ENCODE measurements around the gene PINLYP.
"Not testable (repeated sequence)": the region's sequence is repeated elsewhere in the genome, so short reads cannot be mapped to it uniquely, and the experiment has no call there.

PINLYP gene

GRCh38 chr19:43595999-43596841 is 20.6 kb downstream of the PINLYP start, which contains the start of the genes IRGQ and ZNF576:
TSS of gene IRGQ (minus strand) at chr19:43596134. CDS start at chr19:43595338, 796 bp downstream.
TSS of gene ZNF576 (plus strand) at chr19:43596595. CDS start at chr19:43597109, 514 bp downstream.
- peaks cover 20 to 35% of the 10 kb centered on the region in 2 donors for H3K36me3 ChIP-seq (ENCODE audit: control insufficient read depth in 2 of 2, insufficient read depth in 2 of 2, low read length in 2 of 2)
- H3K9ac ChIP-seq (ENCODE audit: low read length in 2 of 2) = peak within 1 kb of the TSS; percentile 98 to 99
- peak within 1 kb of the TSS; percentile 92 to 94 for H3K4me3 ChIP-seq (ENCODE audit: low read length in 2 of 2)

GRCh38 chr19:43596842-43597461 is 21.4 kb downstream of the PINLYP start:
- Histone ChIP-seq H3K27me3 (ENCODE audit: control insufficient read depth in 1 of 2, insufficient read depth in 2 of 2, low read length in 2 of 2) (no peaks in the 10 kb centered on the region), H3K4me1 (ENCODE audit: control insufficient read depth, insufficient read depth, low read length) (peaks cover 44% of the 10 kb centered on the region), H3K36me3 (ENCODE audit: control insufficient read depth in 2 of 2, insufficient read depth in 2 of 2, low read length in 2 of 2) (peaks cover 24 to 39% of the 10 kb centered on the region in 2 donors), H3K27ac (ENCODE audit: low read length) (peak overlapping the region; percentile 99), H3K9me3 (ENCODE audit: control insufficient read depth in 2 of 2, low read length in 2 of 2) (no peaks in the 10 kb centered on the region), H3K9ac (ENCODE audit: low read length in 2 of 2) (peak overlapping the region; percentile 98 to 99), H3K4me3 (ENCODE audit: low read length in 2 of 2) (peak overlapping the region; percentile 92 to 94)

More at GRCh38 chr19:43595999-43596841, 20.6 kb downstream of the PINLYP start, which contains the start of the genes IRGQ and ZNF576:
- H3K27me3 ChIP-seq (ENCODE audit: control insufficient read depth in 1 of 2, insufficient read depth in 2 of 2, low read length in 2 of 2) = no peaks in the 10 kb centered on the region
- H3K27ac ChIP-seq (ENCODE audit: low read length) = peak within 1 kb of the TSS; percentile 99
- no peaks in the 10 kb centered on the region for H3K9me3 ChIP-seq (ENCODE audit: control insufficient read depth in 2 of 2, low read length in 2 of 2)
- peaks cover 44% of the 10 kb centered on the region for H3K4me1 ChIP-seq (ENCODE audit: control insufficient read depth, insufficient read depth, low read length)

GRCh38 chr19:43597876-43598275 is 22.3 kb downstream of the PINLYP start:
- peaks cover 21 to 37% of the 10 kb centered on the region in 2 donors for H3K36me3 ChIP-seq (ENCODE audit: control insufficient read depth in 2 of 2, insufficient read depth in 2 of 2, low read length in 2 of 2)
- peaks cover 44% of the 10 kb centered on the region for H3K4me1 ChIP-seq (ENCODE audit: control insufficient read depth, insufficient read depth, low read length)
- peak overlapping the region; percentile 42 to 98 for H3K9ac ChIP-seq (ENCODE audit: low read length in 2 of 2)
- H3K4me3 ChIP-seq (ENCODE audit: low read length in 2 of 2) = peak overlapping the region in 1 of 2 donors; percentile 92
- peak overlapping the region; percentile 99 for H3K27ac ChIP-seq (ENCODE audit: low read length)
- H3K27me3 ChIP-seq (ENCODE audit: control insufficient read depth in 1 of 2, insufficient read depth in 2 of 2, low read length in 2 of 2) = no peaks in the 10 kb centered on the region
- no peaks in the 10 kb centered on the region for H3K9me3 ChIP-seq (ENCODE audit: control insufficient read depth in 2 of 2, low read length in 2 of 2)

- Histone ChIP-seq H3K4me3 (ENCODE audit: low read length in 2 of 2) (no peak overlapping the region), H3K36me3 (ENCODE audit: control insufficient read depth in 2 of 2, insufficient read depth in 2 of 2, low read length in 2 of 2) (peaks cover 17 to 30% of the 10 kb centered on the region in 2 donors), H3K27me3 (ENCODE audit: control insufficient read depth in 1 of 2, insufficient read depth in 2 of 2, low read length in 2 of 2) (no peaks in the 10 kb centered on the region), H3K9ac (ENCODE audit: low read length in 2 of 2) (no peak overlapping the region), H3K27ac (ENCODE audit: low read length) (no peak overlapping the region), H3K9me3 (ENCODE audit: control insufficient read depth in 2 of 2, low read length in 2 of 2) (no peaks in the 10 kb centered on the region), H3K4me1 (ENCODE audit: control insufficient read depth, insufficient read depth, low read length) (peaks cover 39% of the 10 kb centered on the region)
Observed at GRCh38 chr19:43598445-43599240, 23.0 kb downstream of the PINLYP start.

- Histone ChIP-seq H3K27ac (ENCODE audit: low read length) (no peak overlapping the region), H3K9ac (ENCODE audit: low read length in 2 of 2) (no peak overlapping the region), H3K27me3 (ENCODE audit: control insufficient read depth in 1 of 2, insufficient read depth in 2 of 2, low read length in 2 of 2) (no peaks in the 10 kb centered on the region), H3K9me3 (ENCODE audit: control insufficient read depth in 2 of 2, low read length in 2 of 2) (no peaks in the 10 kb centered on the region), H3K4me1 (ENCODE audit: control insufficient read depth, insufficient read depth, low read length) (peaks cover 28% of the 10 kb centered on the region), H3K36me3 (ENCODE audit: control insufficient read depth in 2 of 2, insufficient read depth in 2 of 2, low read length in 2 of 2) (peaks cover 13 to 30% of the 10 kb centered on the region in 2 donors), H3K4me3 (ENCODE audit: low read length in 2 of 2) (no peak overlapping the region)
Observed at GRCh38 chr19:43599635-43600295, 24.2 kb downstream of the PINLYP start.

- not testable (repeated sequence) for H3K27me3 ChIP-seq (ENCODE audit: control insufficient read depth in 1 of 2, insufficient read depth in 2 of 2, low read length in 2 of 2); H3K9ac ChIP-seq (ENCODE audit: low read length in 2 of 2); H3K4me3 ChIP-seq (ENCODE audit: low read length in 2 of 2); H3K27ac ChIP-seq (ENCODE audit: low read length); H3K9me3 ChIP-seq (ENCODE audit: control insufficient read depth in 2 of 2, low read length in 2 of 2)
- Histone ChIP-seq H3K4me1 (ENCODE audit: control insufficient read depth, insufficient read depth, low read length) (peaks cover 23% of the 10 kb centered on the region), H3K36me3 (ENCODE audit: control insufficient read depth in 2 of 2, insufficient read depth in 2 of 2, low read length in 2 of 2) (peaks cover 13 to 30% of the 10 kb centered on the region in 2 donors)
Observed at GRCh38 chr19:43600326-43600725, 24.7 kb downstream of the PINLYP start.

GRCh38 chr19:43605875-43606568 is 30.4 kb downstream of the PINLYP start:
- Histone ChIP-seq H3K4me3 (ENCODE audit: low read length in 2 of 2) (no peak overlapping the region), H3K27ac (ENCODE audit: low read length) (no peak overlapping the region)

GRCh38 chr19:43606569-43607229 is 31.1 kb downstream of the PINLYP start:
- Histone ChIP-seq H3K9ac (ENCODE audit: low read length in 2 of 2) (no peak overlapping the region), H3K36me3 (ENCODE audit: control insufficient read depth in 2 of 2, insufficient read depth in 2 of 2, low read length in 2 of 2) (peaks cover 12 to 15% of the 10 kb centered on the region in 2 donors), H3K4me3 (ENCODE audit: low read length in 2 of 2) (no peak overlapping the region), H3K4me1 (ENCODE audit: control insufficient read depth, insufficient read depth, low read length) (no peaks in the 10 kb centered on the region), H3K27ac (ENCODE audit: low read length) (no peak overlapping the region), H3K9me3 (ENCODE audit: control insufficient read depth in 2 of 2, low read length in 2 of 2) (no peaks in the 10 kb centered on the region), H3K27me3 (ENCODE audit: control insufficient read depth in 1 of 2, insufficient read depth in 2 of 2, low read length in 2 of 2) (no peaks in the 10 kb centered on the region)

More at GRCh38 chr19:43605875-43606568, 30.4 kb downstream of the PINLYP start:
- Histone ChIP-seq H3K9ac (ENCODE audit: low read length in 2 of 2) (no peak overlapping the region), H3K9me3 (ENCODE audit: control insufficient read depth in 2 of 2, low read length in 2 of 2) (no peaks in the 10 kb centered on the region), H3K27me3 (ENCODE audit: control insufficient read depth in 1 of 2, insufficient read depth in 2 of 2, low read length in 2 of 2) (no peaks in the 10 kb centered on the region), H3K4me1 (ENCODE audit: control insufficient read depth, insufficient read depth, low read length) (no peaks in the 10 kb centered on the region), H3K36me3 (ENCODE audit: control insufficient read depth in 2 of 2, insufficient read depth in 2 of 2, low read length in 2 of 2) (peaks cover 17 to 20% of the 10 kb centered on the region in 2 donors)

Measured in stomach smooth muscle (tissue), 2 donors.